Upper lobe of left lung (tissue), 6 donors: ENCODE results near the gene SERP2. TPM values are rescaled to one million over a fixed set of nuclear protein-coding genes. Genes with fewer than 3 reads are reported as not detected.

Experiments used
- ATAC-seq, 2 donors: fragments of 200-7000 bp; cut with Tn5 transposase; one replicate each; pipeline ENCODE4 v1.9.1; 2022; ENCODE audit warnings: mild to moderate bottlenecking in 2 of 2, moderate library complexity in 2 of 2; ENCODE audit not compliant: low FRiP score in 2 of 2
- DNase-seq, 2 donors: peaks; one replicate each; pipeline ENCODE4 v3.0.0-alpha.2; 2019 to 2020
- H3K27ac ChIP-seq, 4 donors: fragments of 200-600 bp; sonication (generic); one replicate each; pipeline ENCODE4 v1.5.1; 2016 to 2019
- H3K27me3 ChIP-seq, 4 donors: fragments of 200-600 bp; sonication (generic); one replicate each; pipeline ENCODE4 v1.5.1; 2017 to 2019
- H3K36me3 ChIP-seq, 4 donors: fragments of 200-600 bp; sonication (generic); one replicate each; pipeline ENCODE4 v1.5.1; 2016 to 2019
- H3K4me1 ChIP-seq, 4 donors: fragments of 200-600 bp; sonication (generic); one replicate each; pipeline ENCODE4 v1.5.1; 2018 to 2019
- H3K4me3 ChIP-seq, 4 donors: fragments of 200-600 bp; sonication (generic); one replicate each; pipeline ENCODE4 v1.5.1; 2017 to 2019; ENCODE audit warnings: mild to moderate bottlenecking in 2 of 4, moderate library complexity in 1 of 4
- H3K9me3 ChIP-seq, 4 donors: fragments of 200-600 bp; sonication (generic); one replicate each; pipeline ENCODE4 v1.5.1; 2018 to 2019
- CTCF ChIP-seq, 6 experiments: fragments of 450-650 bp in 4 of 6; fragments of 200-600 bp in 2 of 6; sonication (generic) in 2 of 6; IDR thresholded peaks; one replicate each; pipeline ENCODE4 v1.5.1; 2016 to 2019; ENCODE audit warnings: antibody characterized with exemption in 6 of 6
- EP300 ChIP-seq, 4 donors: sonication (generic); formaldehyde crosslinking; IDR thresholded peaks; one replicate each; pipeline ENCODE4 v1.5.1; 2017; ENCODE audit warnings: antibody characterized with exemption in 4 of 4, control low read depth in 2 of 4
- POLR2A ChIP-seq, 4 donors: fragments of 450-650 bp; IDR thresholded peaks; one replicate each; pipeline ENCODE4 v1.5.1; 2016 to 2017; ENCODE audit warnings: antibody characterized with exemption in 4 of 4, mild to moderate bottlenecking in 2 of 4
- POLR2AphosphoS5 ChIP-seq, 2 donors: sonication (generic); formaldehyde crosslinking; IDR thresholded peaks; one replicate each; pipeline ENCODE4 v1.5.1; 2017; ENCODE audit warnings: antibody characterized with exemption in 2 of 2
- WGBS, 2 donors: methylation state at CpG; one replicate each; pipeline ENCODE4 v1.1.5; 2017 to 2018; 5-methylcytosine and 5-hydroxymethylcytosine counted together
- total RNA-seq, 6 donors: library from RNA; depleted of rRNA in 4 of 6; stranded (reverse); fragments of >200 nt in 4 of 6; gene quantifications; one replicate each; pipeline versions ENCODE4 v1.1.0 to v1.2.1, GENCODE V29; 2016 to 2021
- donor health status: DM: no; HTN: no; CAD: no; lungs with moderate emphysema.
- donor health status: DM: no; HTN: yes; CAD: no; lungs with severe emphysema.

SERP2 gene
- total RNA-seq, 6 donors from 2014 or later: 0.89 to 27.2 (median 3.8) TPM

GRCh38 chr13:44435919-44436510 lies 62.4 kb downstream of the SERP2 start:
- TF ChIP-seq POLR2A (IDR thresholded peaks at IDR 0.05) (no peak), CTCF (IDR thresholded peaks at IDR 0.05) (no peak), EP300 (IDR thresholded peaks at IDR 0.05) (no peak), POLR2AphosphoS5 (IDR thresholded peaks at IDR 0.05) (no peak)
- peak overlapping the region; percentile 91 to 97 (median 92) for H3K27ac ChIP-seq
- 0 to 2% methylated on average over 8 to 9 of the region's 9 CpGs for WGBS, 2 donors
- peaks cover 0 to 22% (median 10%) of the 10 kb centered on the region in 4 donors for H3K36me3 ChIP-seq
- ATAC-seq: no peak
- H3K27me3 ChIP-seq: no peaks in the 10 kb centered on the region
- H3K9me3 ChIP-seq: no peaks in the 10 kb centered on the region
- peaks cover 15 to 30% (median 20%) of the 10 kb centered on the region in 4 donors for H3K4me1 ChIP-seq
- DNase-seq: no peak
- H3K4me3 ChIP-seq: peak overlapping the region; percentile 53 to 78 (median 75)

GRCh38 chr13:44436589-44437337 lies 63.1 kb downstream of the SERP2 start:
- WGBS, 2 donors: 0 to 1% methylated on average over 19 to 37 of the region's 38 CpGs
- Histone ChIP-seq H3K27ac (peak overlapping the region; percentile 91 to 97 (median 92)), H3K4me1 (peaks cover 15 to 30% (median 20%) of the 10 kb centered on the region in 4 donors), H3K27me3 (no peaks in the 10 kb centered on the region), H3K36me3 (peaks cover 0 to 22% (median 10%) of the 10 kb centered on the region in 4 donors), H3K4me3 (peak overlapping the region; percentile 53 to 78 (median 75)), H3K9me3 (no peaks in the 10 kb centered on the region)
- TF ChIP-seq POLR2AphosphoS5 (IDR thresholded peaks at IDR 0.05): peak; percentile 97 to 100
- TF ChIP-seq CTCF (IDR thresholded peaks at IDR 0.05): no peak
- TF ChIP-seq POLR2A (IDR thresholded peaks at IDR 0.05): peak; percentile 87 to 98 (median 96)
- TF ChIP-seq EP300 (IDR thresholded peaks at IDR 0.05): peak in 1 of 4 donors; percentile 70
- peak; percentile 94 to 96 for ATAC-seq
- DNase-seq: peak; percentile 95 to 96

- ATAC-seq (peak in 1 of 2 donors; percentile 54), DNase-seq (no peak)
- Histone ChIP-seq H3K36me3 (peaks cover 0 to 22% (median 10%) of the 10 kb centered on the region in 4 donors), H3K4me3 (peak overlapping the region; percentile 53 to 78 (median 75)), H3K27ac (peak overlapping the region; percentile 91 to 97 (median 92)), H3K9me3 (no peaks in the 10 kb centered on the region), H3K4me1 (peaks cover 15 to 26% (median 19%) of the 10 kb centered on the region in 4 donors), H3K27me3 (no peaks in the 10 kb centered on the region)
- WGBS, 2 donors: 4% methylated on average over 5 of the region's 5 CpGs
- TF ChIP-seq POLR2AphosphoS5 (IDR thresholded peaks at IDR 0.05) (no peak), CTCF (IDR thresholded peaks at IDR 0.05) (peak in 5 of 6 experiments; percentile 45 to 58 (median 49))
These were observed 64.0 kb downstream of the SERP2 start for GRCh38 chr13:44437356-44438233.

GRCh38 chr13:44438234-44438579 lies 64.6 kb downstream of the SERP2 start:
- Histone ChIP-seq H3K27ac (no peak overlapping the region), H3K4me3 (no peak overlapping the region), H3K9me3 (no peaks in the 10 kb centered on the region), H3K36me3 (peaks cover 0 to 18% (median 10%) of the 10 kb centered on the region in 4 donors), H3K27me3 (no peaks in the 10 kb centered on the region), H3K4me1 (peaks cover 15 to 20% (median 16%) of the 10 kb centered on the region in 4 donors)
- no peak for TF ChIP-seq EP300 (IDR thresholded peaks at IDR 0.05)
- TF ChIP-seq CTCF (IDR thresholded peaks at IDR 0.05): peak in 2 of 6 experiments; percentile 2 to 4
- ATAC-seq: no peak
- no peak for DNase-seq
- 8% methylated on average over 3 of the region's 3 CpGs for WGBS, 2 donors
